ENCODE results near the gene EPS8.

- no peak for TF ChIP-seq POLR2A (IDR thresholded peaks at IDR 0.05)
- no peak for TF ChIP-seq CTCF (IDR thresholded peaks at IDR 0.05)
These were observed 156.0 kb downstream of the EPS8 start for GRCh38 chr12:15633201-15633600.

Measured in adrenal gland (tissue), 5 donors.